Measurements from ENCODE around the gene TAL1. TPM values are rescaled to one million over a fixed set of nuclear protein-coding genes. Genes with fewer than 3 reads are reported as not detected.
A peak's percentile ranks its signal among the peaks of the same experiment; 100 is the strongest.

Gene TAL1
- total RNA-seq, 4 donors from 2014 or later, result 3.1 to 10.0 (median 5.7) TPM

DNA sequence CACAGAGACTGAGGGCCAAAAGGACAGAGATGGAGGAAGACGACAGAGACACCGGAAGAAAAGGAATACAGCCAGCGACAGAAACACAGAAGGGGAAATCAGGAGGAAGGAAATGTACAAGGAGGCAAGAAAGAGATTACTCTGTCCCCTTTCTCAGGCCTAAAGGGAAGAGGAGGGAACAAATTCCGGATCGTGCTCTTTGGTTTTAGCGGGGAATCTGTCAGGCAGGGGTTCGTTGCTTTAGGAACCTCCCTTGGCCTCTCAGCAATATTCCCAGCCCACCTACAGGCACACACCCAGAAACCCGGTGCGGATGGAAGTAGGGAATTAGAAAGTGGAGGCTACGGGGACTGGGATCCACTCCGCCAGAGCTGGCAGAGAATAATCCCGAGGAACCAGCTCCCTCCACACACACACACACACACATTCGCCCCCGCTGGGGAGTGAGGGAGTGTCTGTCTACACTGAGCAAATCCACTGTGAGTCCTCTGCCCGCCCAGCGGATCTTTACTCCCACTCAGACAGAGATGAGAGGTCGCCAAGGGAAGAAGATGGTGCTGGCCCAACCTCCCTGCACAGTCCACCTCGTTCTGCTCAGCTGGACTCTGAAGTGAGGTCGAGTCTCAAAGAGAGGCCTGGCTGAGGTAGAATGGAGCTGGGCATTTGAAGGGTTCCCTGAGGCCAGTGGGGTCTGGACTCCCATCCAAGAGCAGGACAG lies 5.7 kb downstream of the TAL1 start:
- TF ChIP-seq EP300 (IDR thresholded peaks at IDR 0.05), result no peak
- TF ChIP-seq, protein P1, sequence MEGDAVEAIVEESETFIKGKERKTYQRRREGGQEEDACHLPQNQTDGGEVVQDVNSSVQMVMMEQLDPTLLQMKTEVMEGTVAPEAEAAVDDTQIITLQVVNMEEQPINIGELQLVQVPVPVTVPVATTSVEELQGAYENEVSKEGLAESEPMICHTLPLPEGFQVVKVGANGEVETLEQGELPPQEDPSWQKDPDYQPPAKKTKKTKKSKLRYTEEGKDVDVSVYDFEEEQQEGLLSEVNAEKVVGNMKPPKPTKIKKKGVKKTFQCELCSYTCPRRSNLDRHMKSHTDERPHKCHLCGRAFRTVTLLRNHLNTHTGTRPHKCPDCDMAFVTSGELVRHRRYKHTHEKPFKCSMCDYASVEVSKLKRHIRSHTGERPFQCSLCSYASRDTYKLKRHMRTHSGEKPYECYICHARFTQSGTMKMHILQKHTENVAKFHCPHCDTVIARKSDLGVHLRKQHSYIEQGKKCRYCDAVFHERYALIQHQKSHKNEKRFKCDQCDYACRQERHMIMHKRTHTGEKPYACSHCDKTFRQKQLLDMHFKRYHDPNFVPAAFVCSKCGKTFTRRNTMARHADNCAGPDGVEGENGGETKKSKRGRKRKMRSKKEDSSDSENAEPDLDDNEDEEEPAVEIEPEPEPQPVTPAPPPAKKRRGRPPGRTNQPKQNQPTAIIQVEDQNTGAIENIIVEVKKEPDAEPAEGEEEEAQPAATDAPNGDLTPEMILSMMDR (IDR thresholded peaks at IDR 0.05), result no peak
- TF ChIP-seq POLR2A (IDR thresholded peaks at IDR 0.05), result no peak
- DNase-seq (ENCODE audit: low spot score in 2 of 2), result no peak
- no peak overlapping the region for H3K27ac ChIP-seq
- no peaks in the 10 kb centered on the region for H3K9me3 ChIP-seq
- peak overlapping the region in 1 of 4 donors; percentile 45 for H3K4me3 ChIP-seq
- 27 to 39% methylated on average over 19 of the region's 19 CpGs for WGBS, 2 donors
- peaks cover 0 to 45% (median 21%) of the 10 kb centered on the region in 4 donors for H3K4me1 ChIP-seq
- H3K36me3 ChIP-seq, result no peaks in the 10 kb centered on the region
- H3K27me3 ChIP-seq, result peaks cover 8 to 96% of the 10 kb centered on the region in 2 donors

DNA sequence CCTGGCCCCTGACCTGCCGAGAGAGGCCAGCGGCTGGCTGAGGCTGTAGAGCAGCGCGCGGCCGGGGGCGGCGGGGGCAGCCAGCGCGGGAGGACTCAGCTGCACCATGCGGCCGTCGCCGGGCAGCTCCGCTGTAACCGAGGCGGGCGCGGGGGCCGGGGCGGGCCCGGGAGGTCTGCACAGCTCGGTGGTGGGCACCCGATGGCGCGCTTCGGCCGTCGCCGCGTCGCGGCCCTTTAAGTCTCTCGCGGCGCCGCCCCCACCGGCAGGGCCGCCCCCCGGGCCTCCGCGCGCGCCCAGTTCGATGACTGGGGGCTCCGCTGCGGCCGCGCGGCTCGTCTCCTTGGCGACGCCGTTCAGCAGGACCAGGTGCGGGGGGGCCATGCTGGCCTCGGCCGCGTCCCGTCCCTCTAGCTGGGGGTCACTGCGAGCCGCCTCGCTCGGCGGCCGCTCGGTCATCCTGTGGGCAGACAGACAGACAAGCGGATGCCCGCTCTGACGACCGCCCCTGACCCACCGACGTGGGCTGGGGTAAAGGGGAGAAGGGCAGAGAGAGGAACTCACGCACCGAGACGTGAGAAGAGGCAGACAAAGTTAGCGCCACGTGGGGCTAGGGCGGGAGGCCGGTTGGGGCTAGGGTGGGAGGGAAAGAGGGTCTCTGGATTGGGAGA lies 6.5 kb downstream of the TAL1 start:
- peak overlapping the region in 1 of 4 donors; percentile 0 for H3K27ac ChIP-seq
- H3K36me3 ChIP-seq, result no peaks in the 10 kb centered on the region
- peaks cover 0 to 38% (median 15%) of the 10 kb centered on the region in 4 donors for H3K4me1 ChIP-seq
- H3K4me3 ChIP-seq, result peak overlapping the region; percentile 13 to 45 (median 24)
- no peak for DNase-seq (ENCODE audit: low spot score in 2 of 2)
- WGBS, 2 donors, result 1 to 5% methylated on average over 23 to 31 of the region's 79 CpGs
- H3K9me3 ChIP-seq, result no peaks in the 10 kb centered on the region
- H3K27me3 ChIP-seq, result peaks cover 8 to 89% of the 10 kb centered on the region in 2 donors
- no peak for TF ChIP-seq EP300 (IDR thresholded peaks at IDR 0.05)
- TF ChIP-seq, protein P1 (IDR thresholded peaks at IDR 0.05), result no peak
- no peak for TF ChIP-seq POLR2A (IDR thresholded peaks at IDR 0.05)

DNA sequence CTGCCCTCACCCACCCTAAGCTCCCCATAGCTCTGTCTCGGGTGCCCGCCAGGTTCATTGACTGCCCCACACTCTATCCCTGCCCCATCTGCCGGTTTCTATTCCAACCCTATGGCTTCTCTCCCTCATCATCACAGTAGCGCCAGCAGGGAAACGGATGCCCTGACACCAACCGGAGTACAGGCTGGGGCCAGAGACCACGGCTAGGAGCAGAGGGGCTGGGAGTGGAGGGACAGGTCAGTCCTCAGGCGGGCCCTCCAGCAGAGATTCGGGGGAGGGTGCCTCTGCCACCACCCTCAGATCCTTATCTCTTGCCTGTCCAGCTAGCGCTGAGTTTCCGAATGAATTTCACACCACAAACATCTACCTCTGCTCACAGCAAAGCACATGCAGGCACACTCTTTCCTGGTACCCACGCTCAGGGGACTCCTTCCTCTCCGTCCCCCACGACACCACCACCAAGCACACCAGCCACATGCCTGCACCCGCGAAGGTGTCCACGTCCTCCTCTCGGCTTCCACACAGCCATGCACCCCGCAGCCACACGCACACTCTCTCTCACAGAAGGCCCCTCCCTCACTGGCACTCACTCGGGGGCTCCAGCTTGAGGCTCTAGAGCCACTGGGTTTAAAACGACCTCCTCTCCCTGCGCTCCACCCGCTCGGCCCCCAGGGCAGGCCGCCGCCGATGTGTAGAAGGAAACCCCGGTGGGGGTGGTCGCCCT lies 7.2 kb downstream of the TAL1 start:
- H3K27ac ChIP-seq, result no peak overlapping the region
- no peaks in the 10 kb centered on the region for H3K36me3 ChIP-seq
- 8 to 12% methylated on average over 23 to 28 of the region's 30 CpGs for WGBS, 2 donors
- H3K27me3 ChIP-seq, result peaks cover 5 to 81% of the 10 kb centered on the region in 2 donors
- no peaks in the 10 kb centered on the region for H3K9me3 ChIP-seq
- H3K4me3 ChIP-seq, result peak overlapping the region in 3 of 4 donors; percentile 24 to 45 (median 25)
- no peak for DNase-seq (ENCODE audit: low spot score in 2 of 2)
- no peak for TF ChIP-seq EP300 (IDR thresholded peaks at IDR 0.05)
- TF ChIP-seq, protein P1 (IDR thresholded peaks at IDR 0.05), result no peak
- TF ChIP-seq POLR2A (IDR thresholded peaks at IDR 0.05), result no peak
- H3K4me1 ChIP-seq, result peaks cover 0 to 31% (median 15%) of the 10 kb centered on the region in 4 donors

DNA sequence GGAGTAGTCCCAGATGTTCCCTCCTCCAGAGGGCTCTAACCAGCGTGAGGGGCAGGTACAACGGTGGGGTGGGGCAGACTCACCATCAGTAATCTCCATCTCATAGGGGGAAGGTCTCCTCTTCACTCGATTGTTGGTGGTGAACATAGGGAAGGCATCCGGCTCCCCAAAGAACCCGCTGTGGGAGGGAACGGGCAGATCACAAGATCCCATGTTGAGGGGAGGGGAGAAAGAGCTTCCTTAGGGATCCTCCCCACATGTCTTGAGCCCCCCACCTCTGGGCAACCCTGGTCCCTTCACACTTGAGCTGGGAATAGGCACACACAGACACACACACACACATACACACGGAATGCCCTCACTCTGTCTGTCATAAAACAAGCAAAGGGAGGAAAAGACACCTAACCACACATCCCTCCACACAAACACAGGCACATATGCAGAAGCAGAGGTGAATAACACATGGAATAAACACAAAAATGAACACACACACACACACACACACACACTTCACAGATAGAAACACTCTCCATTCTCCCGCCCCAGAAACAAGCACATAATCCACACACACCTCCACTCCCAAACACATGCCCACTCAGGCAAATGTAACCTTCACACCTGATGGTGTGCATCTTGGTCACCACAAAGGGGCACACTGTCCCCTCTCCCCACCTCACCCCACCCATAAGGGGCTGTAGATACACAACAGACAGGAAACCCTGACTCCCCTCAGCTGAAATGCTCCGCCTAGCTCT lies 7.9 kb downstream of the TAL1 start:
- peaks cover 0 to 23% (median 15%) of the 10 kb centered on the region in 4 donors for H3K4me1 ChIP-seq
- no peaks in the 10 kb centered on the region for H3K9me3 ChIP-seq
- no peaks in the 10 kb centered on the region for H3K36me3 ChIP-seq
- 15 to 40% methylated on average over 9 of the region's 9 CpGs for WGBS, 2 donors
- H3K27ac ChIP-seq, result no peak overlapping the region
- H3K4me3 ChIP-seq, result no peak overlapping the region
- H3K27me3 ChIP-seq, result peaks cover 5 to 74% of the 10 kb centered on the region in 2 donors
- no peak for DNase-seq (ENCODE audit: low spot score in 2 of 2)
- TF ChIP-seq, protein P1 (IDR thresholded peaks at IDR 0.05), result no peak
- TF ChIP-seq POLR2A (IDR thresholded peaks at IDR 0.05) (no peak), EP300 (IDR thresholded peaks at IDR 0.05) (no peak)

Measured in tibial nerve (tissue), 4 donors.